ENCODE data around the gene ANKS6.

DNA sequence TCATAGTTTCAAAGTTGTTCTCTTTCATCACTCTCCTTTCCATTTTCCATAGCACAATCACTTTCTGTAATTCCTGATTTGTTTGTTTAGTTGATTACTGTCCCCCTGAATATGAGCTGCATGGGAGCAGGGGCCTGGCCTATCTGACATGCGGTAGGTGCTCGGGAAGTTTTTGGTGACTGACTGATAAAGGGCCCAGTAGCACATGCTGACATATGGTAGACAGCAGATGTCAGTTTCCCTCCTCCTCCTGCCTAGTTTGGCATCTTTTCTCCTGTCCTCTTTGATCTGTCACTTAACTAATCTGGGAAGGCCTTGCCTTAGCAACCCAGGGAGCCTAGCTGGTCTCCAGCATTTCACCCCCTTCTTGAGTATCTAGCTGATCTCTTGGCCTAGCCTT lies 25.5 kb upstream of the ANKS6 start:
- no peak for TF ChIP-seq POLR2A (IDR thresholded peaks at IDR 0.05)
- TF ChIP-seq, protein P1, sequence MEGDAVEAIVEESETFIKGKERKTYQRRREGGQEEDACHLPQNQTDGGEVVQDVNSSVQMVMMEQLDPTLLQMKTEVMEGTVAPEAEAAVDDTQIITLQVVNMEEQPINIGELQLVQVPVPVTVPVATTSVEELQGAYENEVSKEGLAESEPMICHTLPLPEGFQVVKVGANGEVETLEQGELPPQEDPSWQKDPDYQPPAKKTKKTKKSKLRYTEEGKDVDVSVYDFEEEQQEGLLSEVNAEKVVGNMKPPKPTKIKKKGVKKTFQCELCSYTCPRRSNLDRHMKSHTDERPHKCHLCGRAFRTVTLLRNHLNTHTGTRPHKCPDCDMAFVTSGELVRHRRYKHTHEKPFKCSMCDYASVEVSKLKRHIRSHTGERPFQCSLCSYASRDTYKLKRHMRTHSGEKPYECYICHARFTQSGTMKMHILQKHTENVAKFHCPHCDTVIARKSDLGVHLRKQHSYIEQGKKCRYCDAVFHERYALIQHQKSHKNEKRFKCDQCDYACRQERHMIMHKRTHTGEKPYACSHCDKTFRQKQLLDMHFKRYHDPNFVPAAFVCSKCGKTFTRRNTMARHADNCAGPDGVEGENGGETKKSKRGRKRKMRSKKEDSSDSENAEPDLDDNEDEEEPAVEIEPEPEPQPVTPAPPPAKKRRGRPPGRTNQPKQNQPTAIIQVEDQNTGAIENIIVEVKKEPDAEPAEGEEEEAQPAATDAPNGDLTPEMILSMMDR (IDR thresholded peaks at IDR 0.05): no peak
